Cardiac fibroblast (primary cell): ENCODE data around the gene UTS2B.

Source experiments
- DNase-seq, 2 donors: peaks; one replicate each; pipeline versions ENCODE4 v3.0.0 to v3.0.0-alpha.2; 2010; ENCODE audit warnings: low read depth in 2 of 2
- H3K4me3 ChIP-seq, 2 donors: replicated peaks in 1 of 2; 1 replicate in 1 of 2; 2 replicates in 1 of 2; pipeline ENCODE4 v1.5.1; 2011; ENCODE audit warnings: low read depth in 2 of 2, low read length in 2 of 2, mild to moderate bottlenecking in 2 of 2, moderate library complexity in 1 of 2
- TF ChIP-seq, protein P1 (sequence below): IDR thresholded peaks from one replicate; pipeline ENCODE4 v1.5.1; 2011; ENCODE audit warnings: low read depth, mild to moderate bottlenecking, low read length, inconsistent platforms

Gene UTS2B

GRCh38 chr3:191345334-191345733 is 15.0 kb upstream of the UTS2B start:
- H3K4me3 ChIP-seq = no peak overlapping the region
- DNase-seq = no peak
- TF ChIP-seq, protein P1, sequence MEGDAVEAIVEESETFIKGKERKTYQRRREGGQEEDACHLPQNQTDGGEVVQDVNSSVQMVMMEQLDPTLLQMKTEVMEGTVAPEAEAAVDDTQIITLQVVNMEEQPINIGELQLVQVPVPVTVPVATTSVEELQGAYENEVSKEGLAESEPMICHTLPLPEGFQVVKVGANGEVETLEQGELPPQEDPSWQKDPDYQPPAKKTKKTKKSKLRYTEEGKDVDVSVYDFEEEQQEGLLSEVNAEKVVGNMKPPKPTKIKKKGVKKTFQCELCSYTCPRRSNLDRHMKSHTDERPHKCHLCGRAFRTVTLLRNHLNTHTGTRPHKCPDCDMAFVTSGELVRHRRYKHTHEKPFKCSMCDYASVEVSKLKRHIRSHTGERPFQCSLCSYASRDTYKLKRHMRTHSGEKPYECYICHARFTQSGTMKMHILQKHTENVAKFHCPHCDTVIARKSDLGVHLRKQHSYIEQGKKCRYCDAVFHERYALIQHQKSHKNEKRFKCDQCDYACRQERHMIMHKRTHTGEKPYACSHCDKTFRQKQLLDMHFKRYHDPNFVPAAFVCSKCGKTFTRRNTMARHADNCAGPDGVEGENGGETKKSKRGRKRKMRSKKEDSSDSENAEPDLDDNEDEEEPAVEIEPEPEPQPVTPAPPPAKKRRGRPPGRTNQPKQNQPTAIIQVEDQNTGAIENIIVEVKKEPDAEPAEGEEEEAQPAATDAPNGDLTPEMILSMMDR = no peak

DNA sequence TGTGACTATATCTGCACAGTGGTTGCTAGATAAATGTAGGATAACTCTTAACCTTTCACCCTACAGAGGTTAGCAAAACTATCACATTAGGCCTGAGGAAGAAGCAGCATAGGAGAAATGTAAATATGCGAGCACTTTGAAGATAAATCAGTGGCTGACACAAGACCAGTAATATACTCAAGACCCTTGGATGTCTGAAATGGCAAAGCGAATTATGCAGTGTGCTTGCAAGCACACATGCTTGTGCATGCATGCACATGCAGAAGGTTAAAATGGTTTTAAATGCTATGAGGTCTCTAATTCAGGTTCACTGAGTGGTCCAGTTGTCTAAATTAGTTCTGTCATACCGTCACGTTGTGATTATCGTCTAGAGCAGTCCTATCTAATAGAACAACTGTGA is 13.6 kb upstream of the UTS2B start:
- no peak overlapping the region for H3K4me3 ChIP-seq
- no peak for DNase-seq
- TF ChIP-seq, protein P1 = no peak

DNA sequence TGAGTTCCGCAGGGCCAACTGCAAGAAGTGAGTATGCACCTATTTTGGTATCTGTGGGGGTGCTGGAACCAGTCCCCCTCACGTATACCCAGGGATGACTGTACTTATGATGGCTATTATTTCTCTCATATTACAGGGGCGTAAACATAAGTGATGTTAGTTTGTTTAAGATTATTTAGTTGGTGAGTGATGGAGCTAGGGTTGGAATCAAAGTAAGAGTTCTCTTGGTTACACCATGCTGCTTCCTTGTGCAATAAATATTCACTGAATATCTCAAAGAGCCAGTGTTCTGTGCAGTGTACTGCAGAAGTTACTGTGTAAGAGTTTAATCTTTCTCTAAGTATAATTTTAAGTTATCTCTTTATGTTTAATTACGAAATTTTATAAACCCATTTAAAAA is 12.8 kb upstream of the UTS2B start:
- TF ChIP-seq, protein P1 = no peak
- DNase-seq = no peak

GRCh38 chr3:191342411-191342810 is 12.1 kb upstream of the UTS2B start:
- no peak for DNase-seq
- TF ChIP-seq, protein P1 = no peak
- no peak overlapping the region for H3K4me3 ChIP-seq

More for the DNA sequence above, 12.8 kb upstream of the UTS2B start:
- H3K4me3 ChIP-seq = no peak overlapping the region

GRCh38 chr3:191342006-191342405 is 11.7 kb upstream of the UTS2B start:
- TF ChIP-seq, protein P1 = no peak
- DNase-seq = no peak
- H3K4me3 ChIP-seq = no peak overlapping the region

DNA sequence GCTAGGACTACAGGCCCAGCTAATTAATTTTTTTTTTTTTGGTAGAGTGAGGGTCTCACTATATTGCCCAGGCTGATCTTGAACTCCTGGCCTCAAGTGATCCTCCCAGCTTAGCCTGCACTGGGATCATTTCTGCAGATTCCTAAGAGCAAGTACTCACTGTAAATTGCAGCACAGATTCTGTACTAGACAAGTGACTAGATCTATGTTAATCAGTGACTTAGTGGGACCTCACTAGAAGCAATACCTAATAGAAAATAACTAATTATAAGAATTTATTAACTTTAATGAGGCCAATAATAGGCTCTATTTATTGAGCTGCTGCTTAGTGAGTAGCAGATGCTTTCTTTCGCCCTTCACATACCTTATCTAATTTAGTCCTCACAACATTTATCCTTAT is 10.6 kb upstream of the UTS2B start:
- H3K4me3 ChIP-seq = no peak overlapping the region
- DNase-seq = no peak
- TF ChIP-seq, protein P1 = no peak

DNA sequence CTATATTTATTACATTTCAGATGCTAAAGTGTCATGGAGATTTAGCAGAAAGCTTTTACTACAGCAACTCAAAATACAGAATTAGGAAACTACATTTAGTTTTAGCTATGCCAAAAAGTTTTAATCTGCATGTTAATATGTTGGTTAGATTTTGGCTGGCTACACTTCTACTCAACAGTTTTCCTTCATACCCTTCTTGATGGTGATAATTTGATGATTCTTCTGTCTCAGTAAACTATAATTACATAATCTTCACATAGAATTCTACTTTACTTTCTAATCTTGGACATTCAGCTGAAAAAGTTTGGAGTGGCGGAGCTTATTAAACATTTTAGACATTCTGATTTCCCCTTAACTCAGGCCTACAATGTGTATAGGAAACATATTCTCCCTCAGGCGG is 10.0 kb upstream of the UTS2B start:
- no peak overlapping the region for H3K4me3 ChIP-seq
- no peak for DNase-seq
- TF ChIP-seq, protein P1 = no peak
